GM12892 (cell line): ENCODE data around the gene SUCO.

Experiments
- POLR2A ChIP-seq: IDR thresholded peaks from 2 replicates; pipeline ENCODE4 v1.6.1; 2011; ENCODE audit warnings: low read depth, low read length, control low read depth
- TAF1 ChIP-seq: IDR thresholded peaks from 2 replicates; pipeline ENCODE4 v1.6.1; 2011; ENCODE audit warnings: low read depth, mild to moderate bottlenecking, control low read depth, low read length, borderline replicate concordance

DNA sequence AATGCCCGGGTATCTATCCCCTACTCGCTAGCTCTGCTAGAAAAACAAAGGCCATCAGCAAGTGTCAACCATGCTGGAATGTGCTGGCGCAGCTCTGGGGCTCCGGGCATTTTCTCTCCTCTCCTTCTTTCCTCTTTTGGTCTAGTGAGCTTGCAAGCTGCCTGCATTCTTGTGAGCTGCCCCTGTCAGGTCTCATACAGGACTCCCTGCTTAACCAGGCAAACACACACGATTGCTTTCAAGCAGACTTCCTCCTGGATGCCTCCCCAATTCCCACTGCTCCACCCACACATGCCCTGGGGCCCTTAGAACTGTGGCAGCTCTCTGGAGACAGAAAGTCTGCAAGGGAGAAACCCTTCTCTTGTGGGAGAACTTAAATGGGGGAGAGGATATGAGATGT is 35.7 kb upstream of the SUCO start:
- TF ChIP-seq POLR2A (no peak), TAF1 (no peak)
